Activated naive CD8-positive, alpha-beta T cell treated with anti-CD3 and anti-CD28 coated beads, Interleukin-2, amount 50 U/mL, for 24 hours (primary cell): ENCODE measurements around the gene RASSF5.

Experiments
- ATAC-seq: fragments of 150-1000 bp; cut with Tn5 transposase; one replicate; pipeline ENCODE4 v1.10.0; 2021
- DNase-seq: peaks from one replicate; pipeline ENCODE4 v3.0.0; 2021
- H3K27ac Mint-ChIP-seq: one replicate; pipeline ENCODE4 v1.8.0; 2021; ENCODE audit warnings: mild to moderate bottlenecking, mixed read lengths
- H3K27me3 Mint-ChIP-seq: one replicate; pipeline ENCODE4 v1.8.0; 2021; ENCODE audit warnings: mixed read lengths
- H3K36me3 Mint-ChIP-seq: one replicate; pipeline ENCODE4 v1.8.0; 2021; ENCODE audit warnings: low read depth, mixed read lengths
- H3K4me1 Mint-ChIP-seq: one replicate; pipeline ENCODE4 v1.8.0; 2021; ENCODE audit warnings: mixed read lengths
- H3K4me3 Mint-ChIP-seq: one replicate; pipeline ENCODE4 v1.8.0; 2021; ENCODE audit warnings: mild to moderate bottlenecking, moderate library complexity, mixed read lengths
- H3K9me3 Mint-ChIP-seq: one replicate; pipeline ENCODE4 v1.8.0; 2021; ENCODE audit warnings: mixed read lengths

RASSF5 gene

DNA sequence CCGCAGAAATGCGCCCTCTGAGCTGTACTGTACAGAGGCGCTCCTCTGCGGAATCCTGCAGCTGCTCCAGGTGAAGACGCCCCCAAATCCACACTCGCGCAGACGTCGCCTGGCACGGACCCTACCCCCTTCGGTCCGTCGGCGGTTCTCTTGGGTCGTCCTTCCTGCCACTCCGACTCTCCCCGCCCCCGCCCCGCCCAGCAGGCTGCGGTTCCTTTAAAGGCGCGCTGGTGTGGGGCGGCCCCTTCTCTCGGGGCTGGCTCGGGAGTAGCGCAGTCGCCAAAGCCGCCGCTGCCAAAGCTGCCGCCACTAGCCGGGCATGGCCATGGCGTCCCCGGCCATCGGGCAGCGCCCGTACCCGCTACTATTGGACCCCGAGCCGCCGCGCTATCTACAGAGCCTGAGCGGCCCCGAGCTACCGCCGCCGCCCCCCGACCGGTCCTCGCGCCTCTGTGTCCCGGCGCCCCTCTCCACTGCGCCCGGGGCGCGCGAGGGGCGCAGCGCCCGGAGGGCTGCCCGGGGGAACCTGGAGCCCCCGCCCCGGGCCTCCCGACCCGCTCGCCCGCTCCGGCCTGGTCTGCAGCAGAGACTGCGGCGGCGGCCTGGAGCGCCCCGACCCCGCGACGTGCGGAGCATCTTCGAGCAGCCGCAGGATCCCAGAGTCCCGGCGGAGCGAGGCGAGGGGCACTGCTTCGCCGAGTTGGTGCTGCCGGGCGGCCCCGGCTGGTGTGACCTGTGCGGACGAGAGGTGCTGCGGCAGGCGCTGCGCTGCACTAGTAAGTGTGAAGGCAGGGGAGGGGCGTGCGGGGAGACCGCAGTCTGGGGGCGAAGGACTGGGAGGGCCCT, at the start of gene RASSF5:
TSS of gene RASSF5 (plus strand) at position 248 of the 846 bp plus-strand sequence. CDS start at position 320, 72 bp downstream.
- H3K4me3 Mint-ChIP-seq = peak within 1 kb of the TSS; percentile 71
- DNase-seq (peak; percentile 88), ATAC-seq (peak; percentile 63)
- H3K27me3 Mint-ChIP-seq = peaks cover 36% of the 10 kb centered on the region
- peak within 1 kb of the TSS; percentile 55 for H3K27ac Mint-ChIP-seq
- no peaks in the 10 kb centered on the region for H3K9me3 Mint-ChIP-seq
- peaks cover 57% of the 10 kb centered on the region for H3K4me1 Mint-ChIP-seq
- H3K36me3 Mint-ChIP-seq = no peaks in the 10 kb centered on the region

DNA sequence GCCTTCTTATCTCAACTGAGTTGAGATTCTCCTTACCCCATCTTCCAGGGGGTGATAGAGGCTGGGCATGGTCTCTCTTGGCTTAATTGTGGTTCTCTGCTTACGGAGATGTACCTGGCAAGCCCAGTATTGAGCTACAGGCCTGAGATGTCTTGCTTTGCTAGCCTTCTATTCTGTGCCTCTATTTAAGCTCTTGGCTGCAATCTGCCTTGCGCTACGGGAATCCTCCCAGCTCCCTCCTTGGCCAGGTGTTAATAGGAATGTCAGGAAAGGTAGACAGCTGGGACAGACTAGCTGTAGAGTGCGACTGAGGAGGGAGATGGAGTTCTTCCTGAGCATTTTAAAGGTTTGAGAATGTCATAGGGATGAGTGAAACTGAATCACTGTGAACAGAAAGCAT, 47.6 kb upstream of the RASSF5 start:
- Mint-ChIP-seq H3K27ac (no peak overlapping the region), H3K4me3 (no peak overlapping the region), H3K4me1 (peaks cover 29% of the 10 kb centered on the region), H3K27me3 (no peaks in the 10 kb centered on the region), H3K36me3 (peaks cover 4% of the 10 kb centered on the region), H3K9me3 (no peaks in the 10 kb centered on the region)
- ATAC-seq = no peak
- DNase-seq = no peak

GRCh38 chr1:206460836-206461426, 46.4 kb upstream of the RASSF5 start:
- Mint-ChIP-seq H3K27ac (no peak overlapping the region), H3K4me1 (peaks cover 41% of the 10 kb centered on the region), H3K9me3 (no peaks in the 10 kb centered on the region), H3K4me3 (no peak overlapping the region), H3K27me3 (no peaks in the 10 kb centered on the region), H3K36me3 (peaks cover 2% of the 10 kb centered on the region)
- DNase-seq (no peak), ATAC-seq (no peak)

DNA sequence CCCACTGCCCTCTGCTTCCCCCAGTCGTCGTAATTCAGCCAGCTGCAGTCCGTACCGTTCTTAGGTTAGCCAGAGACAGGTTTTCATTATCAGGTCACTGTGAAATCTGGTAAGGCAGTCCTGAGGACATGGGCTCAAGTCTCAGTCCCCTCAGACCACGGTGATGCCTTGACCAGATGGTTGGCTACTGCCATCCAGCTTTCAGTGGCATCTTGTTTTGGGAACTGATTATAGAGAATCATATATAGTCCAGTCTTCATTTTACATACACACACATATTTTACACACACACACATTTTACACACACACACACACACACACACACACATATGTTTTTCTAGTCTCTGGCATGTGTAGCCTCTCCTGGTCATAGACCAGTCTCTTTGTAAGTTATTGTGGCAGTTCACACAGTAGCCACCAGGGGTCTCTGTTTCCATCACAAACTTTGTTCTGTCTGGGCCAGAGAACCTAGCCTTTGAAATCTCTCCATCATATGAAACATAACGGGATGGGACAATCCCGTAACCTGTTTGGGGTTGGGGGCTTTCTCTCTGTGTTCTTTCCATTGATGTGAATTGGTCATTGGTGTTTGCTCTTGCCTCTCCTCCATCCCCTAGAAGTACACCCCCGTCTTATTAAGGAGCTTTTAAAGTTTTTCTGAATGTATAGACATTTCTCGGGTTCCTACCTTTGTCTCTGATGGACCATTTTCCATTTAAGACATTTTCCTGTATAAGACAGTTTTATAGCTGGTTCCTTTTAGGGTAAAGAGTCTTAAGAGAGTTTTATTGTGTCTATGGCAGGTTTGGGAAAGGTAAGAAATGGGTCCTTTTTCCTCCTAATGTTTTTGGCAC, 45.5 kb upstream of the RASSF5 start:
- no peaks in the 10 kb centered on the region for H3K9me3 Mint-ChIP-seq
- H3K27ac Mint-ChIP-seq = peak overlapping the region; percentile 12
- no peak overlapping the region for H3K4me3 Mint-ChIP-seq
- DNase-seq (peak; percentile 77), ATAC-seq (peak; percentile 42)
- no peaks in the 10 kb centered on the region for H3K27me3 Mint-ChIP-seq
- H3K4me1 Mint-ChIP-seq = peaks cover 48% of the 10 kb centered on the region
- H3K36me3 Mint-ChIP-seq = peaks cover 2% of the 10 kb centered on the region

DNA sequence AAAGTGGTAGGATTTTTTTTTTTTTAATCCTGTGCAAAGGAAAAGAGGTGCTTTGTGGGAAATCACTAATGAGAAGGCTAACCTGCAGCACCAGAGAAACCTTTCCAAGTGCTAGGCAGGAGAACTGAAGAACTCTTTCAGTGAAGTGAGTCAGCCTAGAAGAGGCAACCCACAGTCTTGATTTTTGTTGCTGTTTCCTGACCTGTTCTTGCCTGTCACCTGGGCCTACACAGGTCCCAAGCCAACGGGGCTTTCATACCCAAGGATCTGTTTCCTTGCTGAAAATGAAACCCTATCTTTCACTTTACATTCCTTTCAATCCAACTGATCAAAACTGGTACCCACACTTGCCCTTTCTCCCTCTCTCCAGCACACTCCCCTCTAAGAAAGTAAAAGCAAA, 44.2 kb upstream of the RASSF5 start:
- Mint-ChIP-seq H3K36me3 (peaks cover 2% of the 10 kb centered on the region), H3K27me3 (no peaks in the 10 kb centered on the region), H3K9me3 (no peaks in the 10 kb centered on the region), H3K4me1 (peaks cover 61% of the 10 kb centered on the region), H3K4me3 (no peak overlapping the region), H3K27ac (peak overlapping the region; percentile 63)
- DNase-seq (no peak), ATAC-seq (peak; percentile 52)

DNA sequence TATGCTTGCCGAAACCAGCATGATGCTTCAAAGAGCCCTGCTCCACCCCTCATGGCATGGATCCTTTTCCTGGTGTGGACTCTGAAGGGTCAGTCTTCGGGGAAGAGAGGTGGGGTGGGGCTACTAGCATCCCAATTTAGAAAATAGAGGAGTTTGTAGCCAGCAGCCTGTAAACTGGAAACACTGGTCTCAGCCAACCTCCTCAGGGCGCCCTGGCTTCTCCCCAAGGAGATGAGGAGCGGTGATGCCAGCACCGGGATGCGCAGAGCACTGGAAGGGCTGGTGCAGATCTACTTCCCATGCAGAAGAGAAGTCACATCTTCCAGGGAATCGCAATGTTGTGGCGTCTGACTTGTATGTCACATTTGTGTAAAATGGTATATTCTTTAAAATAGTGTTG, 43.4 kb upstream of the RASSF5 start:
- Mint-ChIP-seq H3K4me1 (peaks cover 69% of the 10 kb centered on the region), H3K4me3 (no peak overlapping the region), H3K36me3 (peaks cover 2% of the 10 kb centered on the region), H3K9me3 (no peaks in the 10 kb centered on the region), H3K27ac (no peak overlapping the region), H3K27me3 (no peaks in the 10 kb centered on the region)
- ATAC-seq = no peak
- DNase-seq = no peak

DNA sequence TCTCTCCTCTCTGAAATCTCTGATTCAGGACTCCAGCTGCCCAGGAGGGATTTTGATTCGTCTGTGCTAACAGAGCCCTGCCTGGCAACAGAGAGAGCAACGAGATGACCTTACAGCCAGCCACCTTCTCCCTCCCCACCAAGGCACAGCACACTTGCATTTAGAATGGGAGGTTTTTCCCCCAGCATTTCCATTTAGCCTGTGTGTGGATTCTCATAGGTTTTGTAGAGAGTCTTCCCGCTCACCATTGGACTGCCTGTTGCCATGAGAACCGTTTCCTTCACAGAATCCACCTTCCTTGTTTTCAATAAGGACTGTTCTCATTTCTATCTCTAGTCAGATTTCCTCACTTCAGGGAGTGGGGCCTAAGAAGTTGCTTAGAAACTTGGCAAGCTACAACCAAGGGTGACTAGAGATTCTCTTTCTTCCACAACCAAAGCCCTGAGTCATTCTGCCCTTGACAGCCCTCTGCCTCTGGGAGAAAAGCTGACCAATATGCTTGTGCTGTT, 42.8 kb upstream of the RASSF5 start:
- H3K4me1 Mint-ChIP-seq = peaks cover 75% of the 10 kb centered on the region
- no peaks in the 10 kb centered on the region for H3K27me3 Mint-ChIP-seq
- no peak overlapping the region for H3K4me3 Mint-ChIP-seq
- H3K36me3 Mint-ChIP-seq = peaks cover 2% of the 10 kb centered on the region
- H3K27ac Mint-ChIP-seq = peak overlapping the region; percentile 45
- no peak for DNase-seq
- H3K9me3 Mint-ChIP-seq = no peaks in the 10 kb centered on the region
- peak; percentile 34 for ATAC-seq

- DNase-seq = no peak
- no peaks in the 10 kb centered on the region for H3K9me3 Mint-ChIP-seq
- H3K4me3 Mint-ChIP-seq = peak overlapping the region; percentile 36
- H3K4me1 Mint-ChIP-seq = peaks cover 83% of the 10 kb centered on the region
- H3K27ac Mint-ChIP-seq = peak overlapping the region; percentile 65
- peaks cover 2% of the 10 kb centered on the region for H3K36me3 Mint-ChIP-seq
- no peaks in the 10 kb centered on the region for H3K27me3 Mint-ChIP-seq
- no peak for ATAC-seq
Observed at GRCh38 chr1:206465951-206466350, 41.4 kb upstream of the RASSF5 start.

DNA sequence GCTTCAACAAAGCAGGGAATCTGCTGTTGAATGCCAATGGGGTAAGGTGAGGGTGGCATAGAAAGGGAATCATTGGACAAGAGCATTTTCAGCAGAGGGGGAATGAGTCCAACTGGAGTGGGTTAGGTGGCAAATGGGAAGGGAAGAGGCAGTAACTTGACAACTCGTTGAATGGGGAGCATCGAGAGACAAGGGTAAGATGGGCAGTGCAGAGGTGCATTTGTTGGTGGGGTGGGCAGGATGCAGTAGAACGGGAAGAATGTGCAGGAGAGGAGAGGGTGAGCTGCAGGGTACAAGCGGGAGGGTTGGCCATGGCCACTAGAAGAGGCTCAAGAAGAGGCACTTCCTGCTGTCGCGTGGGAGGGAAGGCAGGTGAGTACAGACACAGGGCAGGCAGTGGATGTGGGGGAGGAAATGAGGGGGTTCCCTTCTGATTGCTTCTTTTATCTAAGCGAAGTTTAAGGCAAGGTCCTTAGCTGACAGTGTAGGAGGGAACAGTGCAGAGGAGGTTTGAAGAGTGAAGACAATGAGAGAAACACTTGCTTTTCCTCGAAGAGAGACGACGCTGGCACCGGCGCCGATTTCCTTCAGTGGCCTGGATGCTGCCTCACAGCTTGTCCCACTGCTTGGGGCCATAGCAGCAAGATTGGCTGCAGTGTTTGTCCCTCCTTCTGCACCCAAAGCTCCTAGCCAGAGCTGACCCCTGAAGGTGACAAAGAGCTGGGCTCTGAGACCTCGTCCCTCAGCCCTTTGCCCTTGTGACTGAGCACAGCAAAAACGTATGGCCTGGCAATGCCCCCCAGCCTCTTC, 40.3 kb upstream of the RASSF5 start:
- peak overlapping the region; percentile 3 for H3K4me3 Mint-ChIP-seq
- no peaks in the 10 kb centered on the region for H3K36me3 Mint-ChIP-seq
- DNase-seq (no peak), ATAC-seq (no peak)
- peaks cover 92% of the 10 kb centered on the region for H3K4me1 Mint-ChIP-seq
- H3K27ac Mint-ChIP-seq = peak overlapping the region; percentile 78
- H3K9me3 Mint-ChIP-seq = no peaks in the 10 kb centered on the region
- no peaks in the 10 kb centered on the region for H3K27me3 Mint-ChIP-seq

GRCh38 chr1:206467915-206468314, 39.4 kb upstream of the RASSF5 start:
- ATAC-seq (no peak), DNase-seq (peak; percentile 32)
- Mint-ChIP-seq H3K4me3 (peak overlapping the region; percentile 22), H3K9me3 (no peaks in the 10 kb centered on the region), H3K36me3 (no peaks in the 10 kb centered on the region), H3K4me1 (peaks cover 95% of the 10 kb centered on the region), H3K27me3 (no peaks in the 10 kb centered on the region), H3K27ac (peak overlapping the region; percentile 78)

GRCh38 chr1:206468571-206468970, 38.8 kb upstream of the RASSF5 start:
- DNase-seq (no peak), ATAC-seq (no peak)
- peak overlapping the region; percentile 22 for H3K4me3 Mint-ChIP-seq
- no peaks in the 10 kb centered on the region for H3K36me3 Mint-ChIP-seq
- no peaks in the 10 kb centered on the region for H3K9me3 Mint-ChIP-seq
- H3K27me3 Mint-ChIP-seq = no peaks in the 10 kb centered on the region
- H3K27ac Mint-ChIP-seq = peak overlapping the region; percentile 89
- H3K4me1 Mint-ChIP-seq = peaks cover 94% of the 10 kb centered on the region

- H3K9me3 Mint-ChIP-seq = no peaks in the 10 kb centered on the region
- peaks cover 5% of the 10 kb centered on the region for H3K36me3 Mint-ChIP-seq
- no peak for ATAC-seq
- peaks cover 92% of the 10 kb centered on the region for H3K4me1 Mint-ChIP-seq
- peak overlapping the region; percentile 82 for H3K4me3 Mint-ChIP-seq
- no peak for DNase-seq
- H3K27ac Mint-ChIP-seq = peak overlapping the region; percentile 89
- no peaks in the 10 kb centered on the region for H3K27me3 Mint-ChIP-seq
Observed at GRCh38 chr1:206469411-206469932, 37.9 kb upstream of the RASSF5 start.

- Mint-ChIP-seq H3K4me1 (peaks cover 92% of the 10 kb centered on the region), H3K27ac (peak within 1 kb of the TSS; percentile 89), H3K9me3 (no peaks in the 10 kb centered on the region), H3K27me3 (no peaks in the 10 kb centered on the region), H3K4me3 (peak within 1 kb of the TSS; percentile 82), H3K36me3 (peaks cover 8% of the 10 kb centered on the region)
- DNase-seq = peak; percentile 54
- ATAC-seq = peak; percentile 60
Observed at GRCh38 chr1:206469933-206470691, 37.2 kb upstream of the RASSF5 start, which contains the start of gene IKBKE. Gene IKBKE (plus strand): TSS chr1:206470476. CDS start chr1:206473228, 2,752 bp downstream.
